RWPE1 (cell line): Measurements from ENCODE around the gene GJB4.
"Not testable (repeated sequence)": the region's sequence is repeated elsewhere in the genome, so short reads cannot be mapped to it uniquely, and the experiment has no call there.

Source experiments
- CTCF ChIA-PET: fragments of 350-600 bp; sonication (Branson Sonifier 250); formaldehyde crosslinking; extraction: SDS; loops from one replicate; lab custom pipeline; 2021; lab: Yijun Ruan, JAX
- POLR2A ChIA-PET: fragments of 400-600 bp; formaldehyde crosslinking; extraction: SDS; loops from one replicate; lab custom pipeline; 2020; ENCODE audit warnings: antibody characterized with exemption; ENCODE audit not compliant: low non-redundant PET; lab: Yijun Ruan, JAX
- DNase-seq: peaks from one replicate; pipeline ENCODE4 v3.0.0; 2012; ENCODE audit warnings: low spot score
- H3K27ac ChIP-seq: fragments of 450-650 bp; 2 replicates; pipeline ENCODE4 v1.5.1; 2017
- CTCF ChIP-seq: fragments of 450-650 bp; conservative IDR thresholded peaks from 2 replicates; pipeline ENCODE4 v1.5.1; 2017; ENCODE audit warnings: low read depth, mild to moderate bottlenecking

Gene GJB4

DNA sequence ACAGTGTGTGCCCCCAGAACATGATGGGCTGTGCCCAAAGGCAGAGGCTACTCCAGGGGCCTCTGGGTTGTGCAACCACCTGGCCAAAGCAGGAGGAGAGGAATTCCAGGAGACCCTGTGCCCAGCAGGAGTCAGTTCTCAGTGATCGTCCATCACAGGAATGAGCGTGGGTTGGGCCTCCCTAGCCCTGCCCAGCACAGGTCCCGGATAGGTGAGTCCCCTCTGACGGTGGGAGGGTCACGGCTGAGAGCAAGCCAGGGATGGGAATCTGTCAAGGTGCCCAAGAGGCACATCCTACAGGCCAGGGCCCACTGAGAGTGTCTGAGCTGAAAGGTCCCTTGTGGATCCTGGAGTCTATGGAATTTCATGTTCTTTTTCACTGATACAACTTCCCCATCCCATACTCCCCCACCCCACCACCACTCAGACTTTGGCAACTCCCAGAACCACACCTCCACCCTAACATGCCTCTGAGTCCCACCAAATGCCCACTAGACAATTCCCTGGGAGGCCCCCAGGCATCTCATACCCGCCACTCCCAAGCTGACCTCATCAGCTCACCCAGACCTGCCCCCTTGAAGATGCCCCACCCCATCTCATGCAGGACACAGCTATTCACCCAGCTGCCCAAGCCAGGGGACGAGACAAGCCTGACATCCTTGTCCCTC is 3.1 kb downstream of the GJB4 start:
- ChIA-PET POLR2A (interaction anchor here (0.9 kb wide), 1 partner anchor 20 kb away, joined by 3 read pairs; no protein-coding TSS in a partner anchor), CTCF (interaction anchor here (0.6 to 0.8 kb wide), 2 partner anchors 24 to 613 kb away, joined by 3 read pairs; no protein-coding TSS in a partner anchor)
- no peak for TF ChIP-seq CTCF
- peak overlapping the region; percentile 89 for H3K27ac ChIP-seq
- peak; percentile 64 for DNase-seq

GRCh38 chr1:34763142-34763781 is 3.7 kb downstream of the GJB4 start:
- peak; percentile 93 for DNase-seq
- CTCF ChIA-PET = interaction anchor here (0.6 to 0.8 kb wide), 2 partner anchors 23 to 612 kb away, joined by 3 read pairs; no protein-coding TSS in a partner anchor
- TF ChIP-seq CTCF = no peak

GRCh38 chr1:34768856-34769255 is 9.3 kb downstream of the GJB4 start:
- CTCF ChIA-PET = no interaction called here
- no peak for DNase-seq
- POLR2A ChIA-PET = no interaction called here
- no peak overlapping the region for H3K27ac ChIP-seq
- no peak for TF ChIP-seq CTCF

More at GRCh38 chr1:34763142-34763781, 3.7 kb downstream of the GJB4 start:
- POLR2A ChIA-PET = interaction anchor here (0.5 to 0.9 kb wide), 2 partner anchors 16 to 19 kb away, joined by 3 read pairs; no protein-coding TSS in a partner anchor
- peak overlapping the region; percentile 89 for H3K27ac ChIP-seq

DNA sequence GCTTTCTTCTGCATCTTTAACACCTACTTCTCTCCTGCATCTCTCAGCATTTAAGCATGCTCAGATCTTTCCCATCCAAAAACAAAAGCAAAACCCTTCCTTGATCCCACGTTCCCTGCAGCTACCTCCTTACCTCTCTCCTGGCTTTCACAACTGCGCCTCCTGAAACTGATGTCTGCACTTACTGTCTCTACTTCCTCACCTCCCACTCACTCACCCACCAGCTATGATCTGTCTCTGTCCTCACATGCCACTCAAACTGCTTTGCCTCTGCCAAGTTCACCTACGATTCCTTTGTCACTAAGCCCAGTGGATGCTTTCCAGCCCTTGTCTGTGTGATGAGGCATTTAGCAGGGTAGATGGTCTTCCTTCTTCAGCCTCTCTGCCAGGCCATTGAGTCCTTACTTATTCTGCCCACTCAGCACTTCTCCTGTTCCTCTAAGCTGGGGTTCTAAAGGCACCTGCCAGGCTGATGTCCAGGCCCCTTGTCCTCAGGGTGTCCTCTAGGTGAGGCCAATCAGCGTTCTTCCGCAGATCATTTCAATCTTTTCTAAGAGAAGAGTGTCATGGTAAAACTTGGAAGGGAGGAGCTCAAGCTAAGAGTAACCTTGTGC is 11.5 kb downstream of the GJB4 start:
- POLR2A ChIA-PET = no interaction called here
- no peak for TF ChIP-seq CTCF
- CTCF ChIA-PET = interaction anchor here (0.7 to 1.2 kb wide), 3 partner anchors 17 to 81 kb away, joined by 3 to 5 read pairs (median 3); no protein-coding TSS in a partner anchor
- no peak for DNase-seq
- no peak overlapping the region; the same call in 1 of the 2 replicates for H3K27ac ChIP-seq

- no peak for TF ChIP-seq CTCF
- ChIA-PET CTCF (interaction anchor here (0.7 to 1.2 kb wide), 2 partner anchors 29 to 81 kb away, joined by 3 to 5 read pairs; no protein-coding TSS in a partner anchor), POLR2A (no interaction called here)
- H3K27ac ChIP-seq = no peak overlapping the region; the same call in 1 of the 2 replicates
- no peak for DNase-seq
Measured at GRCh38 chr1:34771573-34772371, 12.2 kb downstream of the GJB4 start.

GRCh38 chr1:34773114-34773513 is 13.6 kb downstream of the GJB4 start:
- H3K27ac ChIP-seq, CTCF ChIA-PET, POLR2A ChIA-PET, DNase-seq: not testable (repeated sequence)
